K562 (cell line): ENCODE results near the gene PI4KA. TPM values are rescaled to one million over a fixed set of nuclear protein-coding genes. Genes with fewer than 3 reads are reported as not detected.
A peak's percentile ranks its signal among the peaks of the same experiment; 100 is the strongest.

Source experiments
- CBFB ChIP-seq: sonication (generic); formaldehyde crosslinking; IDR thresholded peaks from 2 replicates; pipeline ENCODE4 v1.4.0; 2020; ENCODE audit warnings: mild to moderate bottlenecking, missing genetic modification reagents
- DACH1 ChIP-seq: fragments of 450-650 bp; IDR thresholded peaks from 2 replicates; pipeline ENCODE4 v1.6.1; 2018; ENCODE audit not compliant: partially characterized antibody
- DPF2 ChIP-seq: fragments of 450-650 bp; IDR thresholded peaks from 2 replicates; pipeline ENCODE4 v1.6.1; 2016
- ESRRA ChIP-seq: fragments of 450-650 bp; IDR thresholded peaks from 2 replicates; pipeline ENCODE4 v1.6.1; 2014; ENCODE audit warnings: low read depth, mild to moderate bottlenecking, moderate library complexity, borderline replicate concordance
- EZH2 ChIP-seq: IDR thresholded peaks from 2 replicates; pipeline ENCODE4 v1.6.1; 2012; ENCODE audit warnings: low read depth, mild to moderate bottlenecking, inconsistent platforms, low read length, borderline replicate concordance
- FOXJ2 ChIP-seq: fragments of 200-800 bp; sonication (Bioruptor generic); IDR thresholded peaks from 2 replicates; pipeline ENCODE4 v1.6.1; 2016; ENCODE audit warnings: missing genetic modification characterization, missing compliant biosample characterization
- GTF2F1 ChIP-seq: IDR thresholded peaks from 2 replicates; pipeline ENCODE4 v1.6.1; 2011; ENCODE audit warnings: low read depth, low read length, improper control_type of control experiment
- HOXB6 ChIP-seq: fragments of 250-450 bp; sonication (Bioruptor Pico); IDR thresholded peaks from 2 replicates; pipeline ENCODE4 v1.5.1; 2022; ENCODE audit warnings: mild to moderate bottlenecking, borderline replicate concordance
- POLR3A ChIP-seq: IDR thresholded peaks from 2 replicates; pipeline ENCODE4 v1.6.1; 2011; ENCODE audit warnings: borderline replicate concordance, mild to moderate bottlenecking, moderate library complexity; ENCODE audit not compliant: insufficient read length, insufficient read depth; ENCODE audit errors: extremely low read depth
- SIN3A ChIP-seq, 2 experiments: fragments of 150-350 bp in 1 of 2; IDR thresholded peaks; 2 replicates each; pipeline ENCODE4 v1.6.1; 2011 to 2016; ENCODE audit warnings: borderline replicate concordance in 2 of 2, low read depth in 2 of 2, low read length in 2 of 2, mild to moderate bottlenecking in 2 of 2, moderate library complexity in 2 of 2; ENCODE audit not compliant: control insufficient read depth in 1 of 2
- TAF1 ChIP-seq: IDR thresholded peaks from 2 replicates; pipeline ENCODE4 v1.6.1; 2011; ENCODE audit warnings: mild to moderate bottlenecking, low read length, moderate library complexity; ENCODE audit not compliant: insufficient read depth, control insufficient read depth, severe bottlenecking; ENCODE audit errors: extremely low read depth
- ZNF12 ChIP-seq: sonication (generic); formaldehyde crosslinking; IDR thresholded peaks from 2 replicates; pipeline ENCODE4 v1.4.0; 2020; ENCODE audit warnings: mild to moderate bottlenecking, missing genetic modification reagents
- ZNF696 ChIP-seq: fragments of 250-450 bp; sonication (Bioruptor Pico); conservative IDR thresholded peaks from 2 replicates; pipeline ENCODE4 v1.4.0; 2020; ENCODE audit warnings: mild to moderate bottlenecking, moderate library complexity
- polyA plus RNA-seq, 8 experiments: library from polyadenylated mRNA; depleted of rRNA in 4 of 8; stranded (reverse) in 5 of 8; unstranded in 3 of 8; fragments of >200 nt; fragmentation: Nextera tagmentation in 2 of 8; fragmentation: Illumina TruSeq in 1 of 8; extraction: Ambion mirVana in 2 of 8; extraction: Trizol in 1 of 8; gene quantifications; 2 replicates each; pipeline versions ENCODE4 v1.2.1 to v1.2.3, GENCODE V29; 2011 to 2014; ENCODE audit warnings: inconsistent platforms in 1 of 8, missing spikeins in 1 of 8
- total RNA-seq, 7 experiments: library from RNA; depleted of rRNA in 6 of 7; stranded (reverse); fragments of >200 nt in 6 of 7; fragmentation: Illumina TruSeq in 2 of 7; extraction: Trizol in 2 of 7; gene quantifications; 2 replicates each; pipeline versions ENCODE4 v1.2.1 to v1.2.3, GENCODE V29; 2011 to 2021; ENCODE audit warnings: low replicate concordance in 1 of 7
- TF ChIP-seq, protein P1 (sequence below): fragments of 450-650 bp; IDR thresholded peaks from 2 replicates; pipeline ENCODE4 v1.6.1; 2018; ENCODE audit warnings: mild to moderate bottlenecking, low read depth; ENCODE audit not compliant: partially characterized antibody
- TF ChIP-seq, protein P2 (sequence below): fragments of 150-350 bp; conservative IDR thresholded peaks from 2 replicates; pipeline ENCODE4 v1.6.1; 2014; ENCODE audit warnings: low read length
- TF ChIP-seq, protein P3 (sequence below): fragments of 450-650 bp; IDR thresholded peaks from 2 replicates; pipeline ENCODE4 v1.6.1; 2014; ENCODE audit warnings: low read depth, mild to moderate bottlenecking, moderate library complexity, borderline replicate concordance
- TF ChIP-seq, protein P4 (sequence below): sonication (generic); formaldehyde crosslinking; IDR thresholded peaks from 2 replicates; pipeline ENCODE4 v1.8.0; 2022; ENCODE audit warnings: missing genetic modification reagents, mild to moderate bottlenecking, borderline replicate concordance
- TF ChIP-seq, protein P5 (sequence below): fragments of 450-650 bp; conservative IDR thresholded peaks from 2 replicates; pipeline ENCODE4 v1.6.1; 2016; ENCODE audit warnings: missing genetic modification characterization, low read depth, mild to moderate bottlenecking, control low read depth, missing compliant biosample characterization

PI4KA gene
- total and polyA plus RNA-seq, 9 of the 15 experiments (the other 6 are each of a cell fraction or from before 2014, with no cell fraction given): 7.3 to 187 (median 84.7) TPM

DNA sequence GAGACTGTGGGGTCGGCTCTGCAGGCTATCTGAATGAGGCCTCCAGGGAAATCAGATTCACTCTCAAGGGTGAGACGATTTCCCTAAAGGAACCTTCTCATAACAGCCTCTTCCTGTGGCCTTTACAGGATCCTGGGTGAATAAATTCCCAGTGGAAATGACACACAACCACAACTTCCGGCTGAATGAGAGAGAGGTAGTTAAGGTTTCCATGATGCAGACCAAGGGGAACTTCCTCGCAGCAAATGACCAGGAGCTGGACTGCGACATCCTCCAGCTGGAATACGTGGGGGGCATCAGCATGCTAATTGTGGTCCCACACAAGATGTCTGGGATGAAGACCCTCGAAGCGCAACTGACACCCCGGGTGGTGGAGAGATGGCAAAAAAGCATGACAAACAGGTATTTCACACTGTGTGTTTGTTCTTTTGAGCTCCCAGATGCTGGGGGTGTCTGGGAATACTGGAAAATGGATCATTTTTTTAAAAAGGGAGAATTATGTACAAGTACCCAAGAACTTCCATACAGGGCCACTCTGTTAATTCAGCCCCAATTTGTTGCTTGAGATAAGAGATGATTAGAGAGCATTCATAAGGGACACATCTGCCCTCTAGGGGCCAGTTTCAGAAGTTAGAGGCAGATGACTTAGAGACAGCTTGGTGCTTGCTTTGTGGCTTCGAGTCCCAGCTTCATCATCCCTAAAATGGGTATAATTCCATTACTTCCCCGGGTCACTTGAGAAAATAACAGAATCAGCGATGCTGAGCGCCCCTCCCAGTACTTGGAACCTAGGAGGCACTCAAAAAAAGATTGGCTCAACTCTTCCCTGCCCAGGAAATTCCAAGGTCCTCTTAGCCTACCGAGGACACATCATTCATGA is 74.5 kb downstream of the PI4KA start (continued):
- TF ChIP-seq DACH1 (no peak), GTF2F1 (no peak; the same call in 1 of the 2 replicates), ZNF696 (no peak), ZNF12 (CRISPR knock-in tag) (no peak), ESRRA (no peak), DPF2 (no peak), CBFB (CRISPR knock-in tag) (no peak), TAF1 (no peak), HOXB6 (CRISPR knock-in tag) (0 out of 2 replicates have a peak, but pooled peaks have one; percentile 61), POLR3A (no peak), EZH2 (no peak), FOXJ2 (tag) (no peak), SIN3A (IDR thresholded peaks at IDR 0.05; ENCODE audit: borderline replicate concordance in 2 of 2, control insufficient read depth in 1 of 2, low read depth in 2 of 2, low read length in 2 of 2) (no peak)
- TF ChIP-seq, protein P1, sequence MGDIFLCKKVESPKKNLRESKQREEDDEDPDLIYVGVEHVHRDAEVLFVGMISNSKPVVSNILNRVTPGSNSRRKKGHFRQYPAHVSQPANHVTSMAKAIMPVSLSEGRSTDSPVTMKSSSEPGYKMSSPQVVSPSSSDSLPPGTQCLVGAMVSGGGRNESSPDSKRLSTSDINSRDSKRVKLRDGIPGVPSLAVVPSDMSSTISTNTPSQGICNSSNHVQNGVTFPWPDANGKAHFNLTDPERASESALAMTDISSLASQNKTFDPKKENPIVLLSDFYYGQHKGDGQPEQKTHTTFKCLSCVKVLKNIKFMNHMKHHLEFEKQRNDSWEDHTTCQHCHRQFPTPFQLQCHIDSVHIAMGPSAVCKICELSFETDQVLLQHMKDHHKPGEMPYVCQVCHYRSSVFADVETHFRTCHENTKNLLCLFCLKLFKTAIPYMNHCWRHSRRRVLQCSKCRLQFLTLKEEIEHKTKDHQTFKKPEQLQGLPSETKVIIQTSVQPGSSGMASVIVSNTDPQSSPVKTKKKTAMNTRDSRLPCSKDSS: no peak
- TF ChIP-seq, protein P2, sequence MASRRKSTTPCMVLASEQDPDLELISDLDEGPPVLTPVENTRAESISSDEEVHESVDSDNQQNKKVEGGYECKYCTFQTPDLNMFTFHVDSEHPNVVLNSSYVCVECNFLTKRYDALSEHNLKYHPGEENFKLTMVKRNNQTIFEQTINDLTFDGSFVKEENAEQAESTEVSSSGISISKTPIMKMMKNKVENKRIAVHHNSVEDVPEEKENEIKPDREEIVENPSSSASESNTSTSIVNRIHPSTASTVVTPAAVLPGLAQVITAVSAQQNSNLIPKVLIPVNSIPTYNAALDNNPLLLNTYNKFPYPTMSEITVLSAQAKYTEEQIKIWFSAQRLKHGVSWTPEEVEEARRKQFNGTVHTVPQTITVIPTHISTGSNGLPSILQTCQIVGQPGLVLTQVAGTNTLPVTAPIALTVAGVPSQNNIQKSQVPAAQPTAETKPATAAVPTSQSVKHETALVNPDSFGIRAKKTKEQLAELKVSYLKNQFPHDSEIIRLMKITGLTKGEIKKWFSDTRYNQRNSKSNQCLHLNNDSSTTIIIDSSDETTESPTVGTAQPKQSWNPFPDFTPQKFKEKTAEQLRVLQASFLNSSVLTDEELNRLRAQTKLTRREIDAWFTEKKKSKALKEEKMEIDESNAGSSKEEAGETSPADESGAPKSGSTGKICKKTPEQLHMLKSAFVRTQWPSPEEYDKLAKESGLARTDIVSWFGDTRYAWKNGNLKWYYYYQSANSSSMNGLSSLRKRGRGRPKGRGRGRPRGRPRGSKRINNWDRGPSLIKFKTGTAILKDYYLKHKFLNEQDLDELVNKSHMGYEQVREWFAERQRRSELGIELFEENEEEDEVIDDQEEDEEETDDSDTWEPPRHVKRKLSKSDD: no peak
- TF ChIP-seq, protein P3, sequence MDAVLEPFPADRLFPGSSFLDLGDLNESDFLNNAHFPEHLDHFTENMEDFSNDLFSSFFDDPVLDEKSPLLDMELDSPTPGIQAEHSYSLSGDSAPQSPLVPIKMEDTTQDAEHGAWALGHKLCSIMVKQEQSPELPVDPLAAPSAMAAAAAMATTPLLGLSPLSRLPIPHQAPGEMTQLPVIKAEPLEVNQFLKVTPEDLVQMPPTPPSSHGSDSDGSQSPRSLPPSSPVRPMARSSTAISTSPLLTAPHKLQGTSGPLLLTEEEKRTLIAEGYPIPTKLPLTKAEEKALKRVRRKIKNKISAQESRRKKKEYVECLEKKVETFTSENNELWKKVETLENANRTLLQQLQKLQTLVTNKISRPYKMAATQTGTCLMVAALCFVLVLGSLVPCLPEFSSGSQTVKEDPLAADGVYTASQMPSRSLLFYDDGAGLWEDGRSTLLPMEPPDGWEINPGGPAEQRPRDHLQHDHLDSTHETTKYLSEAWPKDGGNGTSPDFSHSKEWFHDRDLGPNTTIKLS: no peak
- TF ChIP-seq, protein P4, sequence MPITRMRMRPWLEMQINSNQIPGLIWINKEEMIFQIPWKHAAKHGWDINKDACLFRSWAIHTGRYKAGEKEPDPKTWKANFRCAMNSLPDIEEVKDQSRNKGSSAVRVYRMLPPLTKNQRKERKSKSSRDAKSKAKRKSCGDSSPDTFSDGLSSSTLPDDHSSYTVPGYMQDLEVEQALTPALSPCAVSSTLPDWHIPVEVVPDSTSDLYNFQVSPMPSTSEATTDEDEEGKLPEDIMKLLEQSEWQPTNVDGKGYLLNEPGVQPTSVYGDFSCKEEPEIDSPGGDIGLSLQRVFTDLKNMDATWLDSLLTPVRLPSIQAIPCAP (CRISPR knock-in tag): no peak
- TF ChIP-seq, protein P5, sequence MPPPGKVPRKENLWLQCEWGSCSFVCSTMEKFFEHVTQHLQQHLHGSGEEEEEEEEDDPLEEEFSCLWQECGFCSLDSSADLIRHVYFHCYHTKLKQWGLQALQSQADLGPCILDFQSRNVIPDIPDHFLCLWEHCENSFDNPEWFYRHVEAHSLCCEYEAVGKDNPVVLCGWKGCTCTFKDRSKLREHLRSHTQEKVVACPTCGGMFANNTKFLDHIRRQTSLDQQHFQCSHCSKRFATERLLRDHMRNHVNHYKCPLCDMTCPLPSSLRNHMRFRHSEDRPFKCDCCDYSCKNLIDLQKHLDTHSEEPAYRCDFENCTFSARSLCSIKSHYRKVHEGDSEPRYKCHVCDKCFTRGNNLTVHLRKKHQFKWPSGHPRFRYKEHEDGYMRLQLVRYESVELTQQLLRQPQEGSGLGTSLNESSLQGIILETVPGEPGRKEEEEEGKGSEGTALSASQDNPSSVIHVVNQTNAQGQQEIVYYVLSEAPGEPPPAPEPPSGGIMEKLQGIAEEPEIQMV (tag): no peak
